GM12878 (cell line): ENCODE data around the gene AGBL3.

Source experiments
- POLR2AphosphoS5 ChIP-seq: IDR thresholded peaks from 2 replicates; pipeline ENCODE4 v1.6.1; 2011; ENCODE audit warnings: mild to moderate bottlenecking, low read length, inconsistent platforms
- TBL1XR1 ChIP-seq: IDR thresholded peaks from 2 replicates; pipeline ENCODE4 v1.6.1; 2012; ENCODE audit warnings: low read depth, low read length, improper control_type of control experiment
- YY1 ChIP-seq: IDR thresholded peaks from 2 replicates; pipeline ENCODE4 v1.6.1; 2011; ENCODE audit warnings: low read depth, mild to moderate bottlenecking, low read length

- TF ChIP-seq TBL1XR1: no peak
- no peak for TF ChIP-seq YY1
- TF ChIP-seq POLR2AphosphoS5: no peak
These were observed 123.3 kb downstream of the AGBL3 start for GRCh38 chr7:135109562-135109961.
